H1 (cell line): ENCODE measurements around the gene RPL18. TPM values are rescaled to one million over a fixed set of nuclear protein-coding genes. Genes with fewer than 3 reads are reported as not detected.

Experiments used
- CTCF ChIA-PET: fragments of 300-600 bp; sonication (Branson Sonifier 250); formaldehyde crosslinking; loops from one replicate; lab custom pipeline; 2021; ENCODE audit not compliant: partially characterized antibody; lab: Charles Lee
- POLR2A ChIA-PET: fragments of 300-600 bp; sonication (Branson Sonifier 250); formaldehyde crosslinking; loops from one replicate; lab custom pipeline; 2021; ENCODE audit warnings: inconsistent platforms; ENCODE audit not compliant: partially characterized antibody; lab: Charles Lee
- DNase-seq, 2 experiments: peaks; one replicate each; pipeline versions ENCODE4 v3.0.0 to v3.0.0-alpha.2; 2010 to 2022; ENCODE audit warnings: low spot score in 2 of 2, low read depth in 1 of 2, mixed read lengths in 1 of 2
- FAIRE-seq: peaks from 2 replicates; lab custom pipeline; 2011; peaks lifted over from hg19 to GRCh38; lab: Jason Lieb, UNC
- H2AFZ ChIP-seq: 2 replicates; pipeline ENCODE4 v1.8.1; 2012; ENCODE audit warnings: low read length, inconsistent platforms
- H2AK5ac ChIP-seq: 2 replicates; pipeline ENCODE4 v1.6.1; 2013; ENCODE audit warnings: low read depth, low read length
- H2BK120ac ChIP-seq: replicated peaks from 2 replicates; pipeline ENCODE3; 2013; ENCODE audit warnings: low read depth, low read length, inconsistent platforms
- H2BK12ac ChIP-seq: 2 replicates; pipeline ENCODE4 v1.6.1; 2013; ENCODE audit warnings: low read depth, low read length
- H2BK15ac ChIP-seq: 2 replicates; pipeline ENCODE4 v1.6.1; 2013; ENCODE audit warnings: low read length
- H2BK20ac ChIP-seq: 2 replicates; pipeline ENCODE4 v1.6.1; 2013; ENCODE audit warnings: low read length
- H2BK5ac ChIP-seq: 2 replicates; pipeline ENCODE4 v1.6.1; 2013; ENCODE audit warnings: low read depth, low read length
- H3K14ac ChIP-seq: 2 replicates; pipeline ENCODE4 v1.6.1; 2013; ENCODE audit warnings: inconsistent platforms; ENCODE audit not compliant: insufficient read length
- H3K18ac ChIP-seq: 2 replicates; pipeline ENCODE4 v1.6.1; 2013; ENCODE audit warnings: low read length; ENCODE audit errors: extremely low read depth
- H3K23ac ChIP-seq: 2 replicates; pipeline ENCODE4 v1.6.1; 2013; ENCODE audit warnings: inconsistent platforms; ENCODE audit not compliant: insufficient read length
- H3K23me2 ChIP-seq: 2 replicates; pipeline ENCODE4 v1.6.1; 2013; ENCODE audit warnings: low read depth, low read length
- H3K27ac ChIP-seq: 2 replicates; pipeline ENCODE4 v1.6.1; 2011; ENCODE audit warnings: low read depth, low read length, inconsistent platforms
- H3K27me3 ChIP-seq, 4 experiments: replicated peaks in 1 of 4; 1 replicate in 1 of 4; 2 replicates in 3 of 4; pipeline versions ENCODE4 v1.6.1 to v1.8.1; 2011 to 2013; ENCODE audit warnings: low read length in 3 of 4, mild to moderate bottlenecking in 3 of 4, inconsistent platforms in 2 of 4, mixed read lengths in 2 of 4, moderate library complexity in 1 of 4; ENCODE audit not compliant: control insufficient read depth in 3 of 4, insufficient read depth in 3 of 4; ENCODE audit errors: extremely low read depth in 1 of 4
- H3K36me3 ChIP-seq, 4 experiments: 2 replicates each; pipeline versions ENCODE4 v1.6.1 to v1.8.1; 2011 to 2013; ENCODE audit warnings: mild to moderate bottlenecking in 4 of 4, low read length in 3 of 4, moderate library complexity in 2 of 4, control low read depth in 1 of 4, inconsistent platforms in 1 of 4; ENCODE audit not compliant: insufficient read depth in 4 of 4, control insufficient read depth in 2 of 4
- H3K4ac ChIP-seq: replicated peaks from 2 replicates; pipeline ENCODE3; 2013; ENCODE audit warnings: low read length, low read depth, mixed read lengths, inconsistent platforms; ENCODE audit not compliant: insufficient read length
- H3K4me1 ChIP-seq, 4 experiments: replicated peaks in 1 of 4; 1 replicate in 1 of 4; 2 replicates in 3 of 4; pipeline versions ENCODE4 v1.6.1 to v1.8.1; 2011 to 2013; ENCODE audit warnings: low read length in 3 of 4, inconsistent platforms in 2 of 4, mixed read lengths in 1 of 4; ENCODE audit not compliant: insufficient read depth in 4 of 4, control insufficient read depth in 3 of 4
- H3K4me2 ChIP-seq, 2 experiments: 2 replicates each; pipeline versions ENCODE4 v1.6.1 to v1.8.1; 2011 to 2013; ENCODE audit warnings: low read depth in 2 of 2, low read length in 2 of 2, control low read depth in 1 of 2, inconsistent platforms in 1 of 2, mild to moderate bottlenecking in 1 of 2; ENCODE audit not compliant: insufficient read depth in 1 of 2
- H3K4me3 ChIP-seq, 4 experiments: fragments of 200-600, 300-600 bp in 1 of 4; sonication (generic), shearing (Covaris generic), sonication (Bioruptor Twin) in 1 of 4; 2 replicates each; pipeline versions ENCODE4 v1.5.1 to v1.8.1; 2011 to 2016; ENCODE audit warnings: low read length in 4 of 4, low read depth in 3 of 4, control low read depth in 2 of 4, inconsistent platforms in 2 of 4, mild to moderate bottlenecking in 2 of 4, mixed read lengths in 1 of 4, moderate library complexity in 1 of 4; ENCODE audit not compliant: insufficient read depth in 2 of 4; ENCODE audit errors: extremely low read depth in 1 of 4
- H3K56ac ChIP-seq: replicated peaks from 2 replicates; pipeline ENCODE3; 2013; ENCODE audit warnings: low read depth, mild to moderate bottlenecking, mixed read lengths, low read length, inconsistent platforms; ENCODE audit not compliant: insufficient read length
- H3K79me1 ChIP-seq: 2 replicates; pipeline ENCODE4 v1.6.1; 2013; ENCODE audit warnings: low read depth, low read length, control low read depth
- H3K79me2 ChIP-seq, 2 experiments: 2 replicates each; pipeline versions ENCODE4 v1.6.1 to v1.8.1; 2012 to 2013; ENCODE audit warnings: low read length in 2 of 2, mild to moderate bottlenecking in 2 of 2, inconsistent platforms in 1 of 2; ENCODE audit not compliant: insufficient read depth in 2 of 2, control insufficient read depth in 1 of 2
- H3K9ac ChIP-seq, 4 experiments: replicated peaks in 1 of 4; 1 replicate in 1 of 4; 2 replicates in 3 of 4; pipeline versions ENCODE4 v1.6.1 to v1.8.1; 2011 to 2013; ENCODE audit warnings: low read depth in 3 of 4, low read length in 3 of 4, control low read depth in 2 of 4, mild to moderate bottlenecking in 2 of 4, moderate library complexity in 2 of 4, inconsistent platforms in 1 of 4; ENCODE audit errors: extremely low read depth in 1 of 4
- H3K9me3 ChIP-seq, 2 experiments: 2 replicates each; pipeline versions ENCODE4 v1.6.1 to v1.8.1; 2012 to 2013; ENCODE audit warnings: mild to moderate bottlenecking in 2 of 2, moderate library complexity in 2 of 2, control low read depth in 1 of 2, inconsistent platforms in 1 of 2, low read depth in 1 of 2, low read length in 1 of 2, mixed read lengths in 1 of 2; ENCODE audit not compliant: insufficient read depth in 2 of 2
- H4K20me1 ChIP-seq, 2 experiments: replicated peaks in 1 of 2; 2 replicates each; pipeline versions ENCODE3 to v1.8.1; 2011 to 2013; ENCODE audit warnings: inconsistent platforms in 2 of 2, low read length in 2 of 2, mild to moderate bottlenecking in 1 of 2; ENCODE audit not compliant: insufficient read depth in 2 of 2, control insufficient read depth in 1 of 2
- H4K5ac ChIP-seq: 2 replicates; pipeline ENCODE4 v1.6.1; 2013; ENCODE audit warnings: low read length, low read depth, mixed read lengths, inconsistent platforms; ENCODE audit not compliant: insufficient read length
- H4K8ac ChIP-seq: 2 replicates; pipeline ENCODE4 v1.8.0; 2013; ENCODE audit warnings: mild to moderate bottlenecking, moderate library complexity, low read length, inconsistent platforms; ENCODE audit not compliant: insufficient read depth; ENCODE audit errors: extremely low read depth
- H4K91ac ChIP-seq: replicated peaks from 2 replicates; pipeline ENCODE3; 2013; ENCODE audit warnings: low read length, mixed read lengths, inconsistent platforms; ENCODE audit not compliant: insufficient read length
- ASH2L ChIP-seq: fragments of 200-600, 300-600 bp; sonication (generic); IDR thresholded peaks from one replicate; pipeline ENCODE4 v1.7.1; 2017; ENCODE audit warnings: low read length
- ATF3 ChIP-seq: IDR thresholded peaks from 2 replicates; pipeline ENCODE4 v1.6.1; 2011; ENCODE audit warnings: low read depth, mild to moderate bottlenecking, low read length; ENCODE audit not compliant: insufficient read depth
- BACH1 ChIP-seq: IDR thresholded peaks from 2 replicates; pipeline ENCODE4 v1.6.1; 2012; ENCODE audit warnings: low read length, improper control_type of control experiment
- EGR1 ChIP-seq: IDR thresholded peaks from 2 replicates; pipeline ENCODE4 v1.6.1; 2011; ENCODE audit warnings: low read depth, low read length, borderline replicate concordance
- KDM1A ChIP-seq: fragments of 200-600, 300-600 bp; sonication (generic); IDR thresholded peaks from 2 replicates; pipeline ENCODE4 v1.7.1; 2016; ENCODE audit warnings: mild to moderate bottlenecking, low read length, borderline replicate concordance
- MAFK ChIP-seq: IDR thresholded peaks from 2 replicates; pipeline ENCODE4 v1.6.1; 2012; ENCODE audit warnings: low read depth, mild to moderate bottlenecking, improper control_type of control experiment, low read length
- SIN3A ChIP-seq, 2 experiments: IDR thresholded peaks in 1 of 2; conservative IDR thresholded peaks in 1 of 2; 2 replicates each; pipeline ENCODE4 v1.6.1; 2011 to 2012; ENCODE audit warnings: low read length in 2 of 2, improper control_type of control experiment in 1 of 2, low read depth in 1 of 2, mild to moderate bottlenecking in 1 of 2
- SIRT6 ChIP-seq: IDR thresholded peaks from one replicate; pipeline ENCODE4 v1.7.1; 2012; ENCODE audit warnings: low read length, inconsistent platforms
- SP2 ChIP-seq: IDR thresholded peaks from 2 replicates; pipeline ENCODE4 v1.6.1; 2012; ENCODE audit warnings: mild to moderate bottlenecking, low read length, inconsistent platforms
- SUZ12 ChIP-seq: fragments of 200-600 bp; sonication (generic); IDR thresholded peaks from 2 replicates; pipeline ENCODE4 v1.6.1; 2012; ENCODE audit warnings: mild to moderate bottlenecking, inconsistent platforms, low read length, moderate library complexity, mixed read lengths
- TAF1 ChIP-seq: IDR thresholded peaks from 2 replicates; pipeline ENCODE4 v1.6.1; 2011; ENCODE audit warnings: mild to moderate bottlenecking, low read depth, low read length
- YY1 ChIP-seq: IDR thresholded peaks from 2 replicates; pipeline ENCODE4 v1.6.1; 2011; ENCODE audit warnings: low read depth, mild to moderate bottlenecking, low read length
- WGBS, 2 experiments: shearing (Covaris generic) in 1 of 2; methylation state at CpG; one replicate each; pipeline versions ENCODE4 v1.1.6 to v1.1.7; 2013 to 2015; ENCODE audit warnings: low lambda C conversion rate in 2 of 2, mixed read lengths in 2 of 2, inconsistent platforms in 1 of 2, low coverage in 1 of 2, missing lambda C conversion rate in 1 of 2; ENCODE audit not compliant: insufficient replicate concordance in 2 of 2, insufficient coverage in 1 of 2, insufficient read length in 1 of 2; ENCODE audit errors: extremely low coverage in 1 of 2, missing lambda C conversion rate in 1 of 2; 5-methylcytosine and 5-hydroxymethylcytosine counted together
- polyA plus RNA-seq, 7 experiments: library from polyadenylated mRNA; depleted of rRNA in 3 of 7; stranded (reverse) in 5 of 7; unstranded in 2 of 7; fragments of >200 nt in 5 of 7; fragments of 200-250 nt in 2 of 7; gene quantifications; 1 replicate in 5 of 7; 2 replicates in 1 of 7; 4 replicates in 1 of 7; pipeline versions ENCODE4 v1.2.1 to v1.2.3, GENCODE V29; 2011 to 2013; ENCODE audit warnings: missing spikeins in 2 of 7, mixed read lengths in 2 of 7
- total RNA-seq: library from RNA; stranded (reverse); fragmentation: NEBNext Ultra II Directional; extraction: Animal tissue kit (Norgen Biotek cat#: 25700); gene quantifications from 2 replicates; pipeline ENCODE4 v1.2.1, GENCODE V29; 2021

The RPL18 gene
- total and polyA plus RNA-seq, 2 of the 8 experiments (the other 6 are each of a cell fraction or from before 2014, with no cell fraction given) = 1,669 to 2,789 TPM

GRCh38 chr19:48607359-48607755 lies 11.6 kb downstream of the RPL18 start:
- CTCF ChIA-PET = interaction anchor here (1.7 to 7.0 kb wide), 3 partner anchors 8 to 23 kb away, joined by 3 to 143 read pairs (median 6); partner anchors contain the start of gene FAM83E
- Histone ChIP-seq H2BK20ac (no peak overlapping the region), H2BK12ac (no peak overlapping the region), H2AK5ac (no peak overlapping the region), H4K91ac (no peak overlapping the region), H3K9me3 (no peaks in the 10 kb centered on the region), H3K4me3 (no peak overlapping the region), H3K14ac (no peak overlapping the region), H4K5ac (no peak overlapping the region), H3K4me2 (no peak overlapping the region), H2BK120ac (no peak overlapping the region), H3K4me1 (peaks cover 0 to 2% (median 0%) of the 10 kb centered on the region in 4 experiments; a peak in 1 of 7 replicates), H3K27me3 (no peaks in the 10 kb centered on the region), H3K56ac (no peak overlapping the region), H3K27ac (no peak overlapping the region), H3K79me2 (no peaks in the 10 kb centered on the region), H2BK5ac (no peak overlapping the region; the same call in 1 of the 2 replicates), H2AFZ (no peak overlapping the region), H3K79me1 (no peaks in the 10 kb centered on the region), H3K4ac (no peak overlapping the region), H3K36me3 (no peaks in the 10 kb centered on the region), H3K18ac (no peak overlapping the region), H4K20me1 (peaks cover 0 to 2% of the 10 kb centered on the region in 2 experiments), H3K9ac (no peak overlapping the region), H3K23me2 (no peaks in the 10 kb centered on the region), H2BK15ac (no peak overlapping the region), H4K8ac (no peak overlapping the region), H3K23ac (no peak overlapping the region)
- POLR2A ChIA-PET = interaction anchor here (0.6 to 30.9 kb wide), 6 partner anchors 5 to 193 kb away, joined by 3 to 788 read pairs (median 10); partner anchors contain the start of genes DBP, FAM83E, RPL18 and SPACA4
- WGBS, 2 experiments = 88% methylated on average over 6 of the region's 7 CpGs; no CpG with 5 or more reads in 1 of the 2 experiments
- FAIRE-seq = no peak
- no peak for DNase-seq
- TF ChIP-seq SUZ12 (no peak), SP2 (no peak), KDM1A (no peak), YY1 (no peak), SIN3A (conservative IDR thresholded peaks at IDR 0.05 in 1 of 2, IDR thresholded peaks at IDR 0.05 in 1 of 2; ENCODE audit: low read depth in 1 of 2, low read length in 2 of 2) (no peak), EGR1 (no peak), BACH1 (no peak), ATF3 (no peak), SIRT6 (no peak), TAF1 (no peak), MAFK (no peak), ASH2L (no peak)
